Chondrocyte (in vitro differentiated cells): ENCODE measurements around the gene FCHO1. TPM values are rescaled to one million over a fixed set of nuclear protein-coding genes. Genes with fewer than 3 reads are reported as not detected.

Source experiments
- DNase-seq: peaks from one replicate; pipeline ENCODE4 v3.0.0; 2021; ENCODE audit warnings: mixed read lengths, low spot score
- H3K27ac Mint-ChIP-seq: one replicate; pipeline ENCODE4 v1.8.0; 2021; ENCODE audit warnings: mild to moderate bottlenecking, moderate library complexity, mixed read lengths; ENCODE audit not compliant: unreplicated experiment
- H3K27me3 Mint-ChIP-seq: 2 replicates; pipeline ENCODE4 v1.8.0; 2021; ENCODE audit warnings: low read depth, mixed read lengths
- H3K36me3 Mint-ChIP-seq: 2 replicates; pipeline ENCODE4 v1.8.0; 2021; ENCODE audit warnings: low read depth, mixed read lengths
- H3K4me1 Mint-ChIP-seq: 2 replicates; pipeline ENCODE4 v1.8.0; 2021; ENCODE audit warnings: low read depth, mild to moderate bottlenecking, mixed read lengths
- H3K4me3 Mint-ChIP-seq: one replicate; pipeline ENCODE4 v1.8.0; 2021; ENCODE audit warnings: mild to moderate bottlenecking, moderate library complexity, mixed read lengths; ENCODE audit not compliant: unreplicated experiment
- H3K9me3 Mint-ChIP-seq: 2 replicates; pipeline ENCODE4 v1.8.0; 2021; ENCODE audit warnings: low read depth, mixed read lengths
- CTCF ChIP-seq: fragments of 200-600 bp; sonication (generic); IDR thresholded peaks from 2 replicates; pipeline ENCODE4 v1.5.0; 2021; ENCODE audit warnings: antibody characterized with exemption, mild to moderate bottlenecking, moderate library complexity
- total RNA-seq: library from RNA; stranded (reverse); gene quantifications from 3 replicates; pipeline ENCODE4 v1.2.1, GENCODE V29; 2021

FCHO1 gene
- total RNA-seq, 1 donor from 2014 or later = 0.70 TPM

GRCh38 chr19:17830567-17831418 is 79.5 kb downstream of the FCHO1 start:
- no peaks in the 10 kb centered on the region for H3K9me3 Mint-ChIP-seq
- peak overlapping the region; percentile 70 for H3K27ac Mint-ChIP-seq
- no peak for DNase-seq
- H3K4me3 Mint-ChIP-seq = peak overlapping the region; percentile 76
- H3K27me3 Mint-ChIP-seq = peaks cover 8% of the 10 kb centered on the region
- no peaks in the 10 kb centered on the region for H3K36me3 Mint-ChIP-seq
- H3K4me1 Mint-ChIP-seq = peaks cover 9% of the 10 kb centered on the region
- no peak for TF ChIP-seq CTCF

- Mint-ChIP-seq H3K27me3 (peaks cover 8% of the 10 kb centered on the region), H3K4me3 (peak overlapping the region; percentile 47), H3K27ac (no peak overlapping the region), H3K9me3 (no peaks in the 10 kb centered on the region), H3K4me1 (peaks cover 9% of the 10 kb centered on the region), H3K36me3 (no peaks in the 10 kb centered on the region)
- no peak for TF ChIP-seq CTCF
- no peak for DNase-seq
These were observed 80.2 kb downstream of the FCHO1 start for GRCh38 chr19:17831419-17831888.

- no peak overlapping the region for H3K4me3 Mint-ChIP-seq
- no peak overlapping the region for H3K27ac Mint-ChIP-seq
- H3K36me3 Mint-ChIP-seq = no peaks in the 10 kb centered on the region
- no peaks in the 10 kb centered on the region for H3K9me3 Mint-ChIP-seq
- H3K4me1 Mint-ChIP-seq = peaks cover 9% of the 10 kb centered on the region
- TF ChIP-seq CTCF = no peak
- H3K27me3 Mint-ChIP-seq = peaks cover 8% of the 10 kb centered on the region
- no peak for DNase-seq
These were observed 81.3 kb downstream of the FCHO1 start for GRCh38 chr19:17832443-17833208.

GRCh38 chr19:17834350-17835181 is 83.3 kb downstream of the FCHO1 start:
- Mint-ChIP-seq H3K27me3 (peaks cover 8% of the 10 kb centered on the region), H3K9me3 (no peaks in the 10 kb centered on the region), H3K4me1 (peaks cover 9% of the 10 kb centered on the region), H3K27ac (no peak overlapping the region), H3K4me3 (no peak overlapping the region), H3K36me3 (no peaks in the 10 kb centered on the region)
- DNase-seq = no peak
- TF ChIP-seq CTCF = peak; percentile 34
